Endothelial cell (in vitro differentiated cells): ENCODE measurements around the gene SEC23A. TPM values are rescaled to one million over a fixed set of nuclear protein-coding genes. Genes with fewer than 3 reads are reported as not detected.
"Not testable (repeated sequence)": the region's sequence is repeated elsewhere in the genome, so short reads cannot be mapped to it uniquely, and the experiment has no call there.

Source experiments
- DNase-seq: peaks from one replicate; pipeline ENCODE4 v3.0.0; 2021; ENCODE audit warnings: low spot score
- H3K27ac Mint-ChIP-seq: one replicate; pipeline ENCODE4 v1.8.0; 2021; ENCODE audit warnings: mixed read lengths, inconsistent platforms; ENCODE audit not compliant: unreplicated experiment
- H3K27me3 Mint-ChIP-seq: one replicate; pipeline ENCODE4 v1.8.0; 2021; ENCODE audit warnings: mild to moderate bottlenecking, moderate library complexity, mixed read lengths, inconsistent platforms; ENCODE audit not compliant: unreplicated experiment
- H3K36me3 Mint-ChIP-seq: one replicate; pipeline ENCODE4 v1.8.0; 2021; ENCODE audit warnings: mild to moderate bottlenecking, low read depth, mixed read lengths, inconsistent platforms; ENCODE audit not compliant: unreplicated experiment
- H3K4me1 Mint-ChIP-seq: one replicate; pipeline ENCODE4 v1.8.0; 2021; ENCODE audit warnings: mild to moderate bottlenecking, mixed read lengths, inconsistent platforms; ENCODE audit not compliant: unreplicated experiment
- H3K4me3 Mint-ChIP-seq: one replicate; pipeline ENCODE4 v1.8.0; 2021; ENCODE audit warnings: mild to moderate bottlenecking, mixed read lengths, inconsistent platforms; ENCODE audit not compliant: unreplicated experiment
- H3K9me3 Mint-ChIP-seq: one replicate; pipeline ENCODE4 v1.8.0; 2021; ENCODE audit warnings: mixed read lengths, inconsistent platforms; ENCODE audit not compliant: unreplicated experiment
- total RNA-seq: library from RNA; stranded (reverse); fragmentation: NEBNext Ultra II Directional; extraction: Animal tissue kit (Norgen Biotek cat#: 25700); gene quantifications from one replicate; pipeline ENCODE4 v1.2.1, GENCODE V29; 2021; ENCODE audit not compliant: unreplicated experiment
- TF ChIP-seq, protein P1 (sequence below): fragments of 200-600 bp; sonication (generic); IDR thresholded peaks from one replicate; pipeline ENCODE4 v1.5.0; 2021; ENCODE audit warnings: antibody characterized with exemption; ENCODE audit not compliant: unreplicated experiment

Gene SEC23A
- total RNA-seq, 1 donor from 2014 or later, result 44.1 TPM

DNA sequence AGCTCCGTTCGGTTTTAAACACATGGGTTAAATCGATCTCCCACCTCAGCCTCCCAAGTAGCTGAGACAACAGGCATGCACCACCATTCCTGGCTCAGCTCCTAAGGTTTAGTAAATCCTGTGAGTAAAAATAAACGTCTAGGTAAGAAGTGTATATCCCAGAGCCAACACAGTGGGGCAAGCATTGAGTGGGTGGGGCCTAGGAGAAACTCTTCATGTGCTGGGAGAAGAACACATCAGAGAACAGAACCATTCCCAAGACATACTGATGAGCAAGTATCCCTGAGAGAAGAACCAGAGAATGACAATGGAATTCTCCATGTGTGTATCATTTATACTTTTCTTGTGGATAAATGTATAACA, 86.3 kb downstream of the SEC23A start:
- DNase-seq, result no peak
- Mint-ChIP-seq H3K27me3 (no peaks in the 10 kb centered on the region), H3K36me3 (no peaks in the 10 kb centered on the region), H3K4me3 (peak overlapping the region; percentile 74), H3K27ac (no peak overlapping the region), H3K9me3 (peaks cover 4% of the 10 kb centered on the region), H3K4me1 (peaks cover 11% of the 10 kb centered on the region)
- TF ChIP-seq, protein P1, sequence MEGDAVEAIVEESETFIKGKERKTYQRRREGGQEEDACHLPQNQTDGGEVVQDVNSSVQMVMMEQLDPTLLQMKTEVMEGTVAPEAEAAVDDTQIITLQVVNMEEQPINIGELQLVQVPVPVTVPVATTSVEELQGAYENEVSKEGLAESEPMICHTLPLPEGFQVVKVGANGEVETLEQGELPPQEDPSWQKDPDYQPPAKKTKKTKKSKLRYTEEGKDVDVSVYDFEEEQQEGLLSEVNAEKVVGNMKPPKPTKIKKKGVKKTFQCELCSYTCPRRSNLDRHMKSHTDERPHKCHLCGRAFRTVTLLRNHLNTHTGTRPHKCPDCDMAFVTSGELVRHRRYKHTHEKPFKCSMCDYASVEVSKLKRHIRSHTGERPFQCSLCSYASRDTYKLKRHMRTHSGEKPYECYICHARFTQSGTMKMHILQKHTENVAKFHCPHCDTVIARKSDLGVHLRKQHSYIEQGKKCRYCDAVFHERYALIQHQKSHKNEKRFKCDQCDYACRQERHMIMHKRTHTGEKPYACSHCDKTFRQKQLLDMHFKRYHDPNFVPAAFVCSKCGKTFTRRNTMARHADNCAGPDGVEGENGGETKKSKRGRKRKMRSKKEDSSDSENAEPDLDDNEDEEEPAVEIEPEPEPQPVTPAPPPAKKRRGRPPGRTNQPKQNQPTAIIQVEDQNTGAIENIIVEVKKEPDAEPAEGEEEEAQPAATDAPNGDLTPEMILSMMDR, result no peak

DNA sequence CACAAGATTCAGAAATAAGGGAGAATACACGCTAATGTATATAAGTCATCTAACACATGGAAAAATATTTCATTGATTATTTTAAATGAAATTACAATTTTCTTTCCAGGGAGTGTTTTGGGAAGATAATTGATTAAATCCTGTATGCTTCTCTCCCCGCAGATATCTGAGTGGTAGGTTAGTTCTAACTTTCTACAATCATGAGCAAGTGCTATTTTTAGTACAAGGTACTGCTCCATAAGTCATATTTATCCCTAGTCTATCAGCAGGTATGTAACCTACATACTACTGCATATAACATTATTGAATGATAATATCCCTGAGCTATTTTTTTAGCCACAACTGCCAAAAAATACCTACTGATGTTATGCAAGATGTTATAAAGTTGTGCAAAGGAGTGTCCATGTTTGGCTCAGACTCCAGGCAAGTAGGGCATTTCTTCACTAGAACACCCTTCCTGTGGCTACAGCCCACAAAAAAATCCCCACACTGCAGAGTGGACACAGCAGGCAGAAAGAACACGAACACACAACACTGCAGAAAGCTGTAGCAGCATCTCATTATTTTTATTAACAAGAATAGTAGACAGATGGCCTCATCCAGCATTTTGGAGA, 87.0 kb downstream of the SEC23A start:
- no peaks in the 10 kb centered on the region for H3K36me3 Mint-ChIP-seq

DNA sequence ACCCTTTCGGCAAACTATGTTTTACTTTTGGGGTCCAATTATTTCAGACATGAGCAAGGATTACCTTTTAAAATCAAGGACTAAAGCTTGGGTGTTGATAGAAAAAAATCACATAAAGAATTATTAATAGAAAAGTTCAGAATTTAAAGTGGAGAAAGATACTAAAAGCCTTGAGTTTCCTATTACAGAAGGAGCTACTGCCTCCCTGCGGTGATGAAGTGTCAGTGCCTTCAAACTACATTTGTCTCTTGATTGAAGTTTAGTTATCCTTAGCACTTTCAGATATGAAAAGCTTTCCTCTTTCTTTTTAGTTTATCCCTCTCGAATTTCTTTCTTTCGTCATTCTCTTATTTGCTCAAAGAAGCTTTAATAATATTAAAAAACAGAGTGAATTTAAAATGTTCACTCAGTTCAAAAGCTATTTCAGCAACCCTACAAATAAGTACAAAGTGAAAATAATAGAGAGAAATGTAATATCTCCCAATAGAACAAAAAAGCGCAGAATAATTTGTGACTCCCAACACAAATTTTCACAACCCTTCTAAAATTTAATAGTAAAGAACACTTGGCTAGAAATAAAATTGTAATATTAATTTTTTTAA, 87.6 kb downstream of the SEC23A start:
- Mint-ChIP-seq H3K4me3 (no peak overlapping the region), H3K27me3 (no peaks in the 10 kb centered on the region), H3K36me3 (no peaks in the 10 kb centered on the region), H3K4me1 (peaks cover 11% of the 10 kb centered on the region), H3K27ac (no peak overlapping the region), H3K9me3 (peaks cover 4% of the 10 kb centered on the region)
- peak; percentile 22 for DNase-seq
- TF ChIP-seq, protein P1, result peak; percentile 80

More for the DNA sequence above, 87.0 kb downstream of the SEC23A start:
- Mint-ChIP-seq H3K27ac (no peak overlapping the region), H3K9me3 (peaks cover 4% of the 10 kb centered on the region), H3K27me3 (no peaks in the 10 kb centered on the region), H3K4me3 (no peak overlapping the region), H3K4me1 (peaks cover 11% of the 10 kb centered on the region)
- DNase-seq, result no peak
- TF ChIP-seq, protein P1, result no peak

DNA sequence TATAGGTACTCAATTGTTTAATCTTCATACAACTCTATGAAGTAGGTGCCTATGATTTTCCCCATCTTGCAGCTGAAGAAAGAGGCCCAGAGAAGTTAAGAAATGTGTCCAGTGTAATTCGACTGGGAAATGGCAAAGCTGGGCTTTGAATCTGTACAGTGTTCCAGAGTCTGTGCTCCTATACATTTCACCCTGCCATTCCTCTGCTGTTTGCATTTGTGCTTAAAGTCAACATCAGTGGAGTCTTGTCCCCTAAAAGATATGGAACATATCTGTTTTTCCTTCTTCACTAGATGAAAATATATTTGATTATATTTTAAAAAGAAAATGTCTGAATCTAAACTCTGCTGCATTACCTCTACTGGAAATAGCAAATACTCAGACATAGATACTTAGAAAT, 88.6 kb downstream of the SEC23A start:
- peaks cover 11% of the 10 kb centered on the region for H3K4me1 Mint-ChIP-seq
- peaks cover 4% of the 10 kb centered on the region for H3K9me3 Mint-ChIP-seq
- no peak overlapping the region for H3K4me3 Mint-ChIP-seq
- no peak for DNase-seq
- H3K27me3 Mint-ChIP-seq, result no peaks in the 10 kb centered on the region
- H3K36me3 Mint-ChIP-seq, result no peaks in the 10 kb centered on the region
- TF ChIP-seq, protein P1, result no peak
- no peak overlapping the region for H3K27ac Mint-ChIP-seq

DNA sequence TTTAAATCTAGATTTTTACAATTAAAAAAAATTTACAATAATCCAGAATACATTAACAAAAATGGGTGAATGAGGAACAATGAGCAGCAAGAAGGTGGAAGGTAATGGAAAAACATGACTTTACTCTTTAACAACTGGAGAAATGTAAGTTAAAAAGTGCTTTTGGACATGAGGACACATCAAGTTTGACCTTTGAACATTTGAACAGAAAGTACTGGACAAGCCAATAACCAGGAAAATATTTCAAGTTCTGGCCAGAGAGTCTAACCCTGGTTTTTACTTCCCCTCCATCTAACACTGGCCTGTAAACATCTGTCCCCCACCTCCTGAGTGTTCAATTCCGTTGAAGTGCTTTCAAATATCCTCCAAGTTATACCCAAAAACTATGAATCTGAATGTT, 94.1 kb downstream of the SEC23A start:
- not testable (repeated sequence) for H3K9me3 Mint-ChIP-seq, H3K27ac Mint-ChIP-seq, H3K27me3 Mint-ChIP-seq, H3K4me3 Mint-ChIP-seq, H3K4me1 Mint-ChIP-seq, DNase-seq, H3K36me3 Mint-ChIP-seq
